CD4-positive, alpha-beta T cell (primary cell): Measurements from ENCODE around the gene ATP2B2. TPM values are rescaled to one million over a fixed set of nuclear protein-coding genes. Genes with fewer than 3 reads are reported as not detected.

Source experiments
- ATAC-seq: fragments of 200-7000 bp; cut with Tn5 transposase; one replicate; pipeline ENCODE4 v1.10.0; 2022; ENCODE audit warnings: mild to moderate bottlenecking; ENCODE audit not compliant: poor library complexity
- CTCF ChIA-PET: fragments of 350-600 bp; sonication (Branson Sonifier 250); formaldehyde crosslinking; loops from one replicate; lab custom pipeline; 2021; ENCODE audit warnings: antibody characterized with exemption, inconsistent platforms; lab: Charles Lee
- POLR2A ChIA-PET: fragments of 350-600 bp; sonication (Branson Sonifier 250); formaldehyde crosslinking; loops from one replicate; lab custom pipeline; 2021; ENCODE audit warnings: antibody characterized with exemption, inconsistent platforms; lab: Charles Lee
- DNase-seq, 14 experiments: peaks; one replicate each; pipeline ENCODE4 v3.0.0-alpha.2; 2013 to 2020; ENCODE audit warnings: mixed read lengths in 2 of 14
- H3K27ac ChIP-seq, 2 donors: one replicate each; pipeline versions ENCODE4 v1.5.1 to v1.7.0; 2013; ENCODE audit warnings: low read length in 2 of 2, low read depth in 1 of 2, mild to moderate bottlenecking in 1 of 2
- H3K27me3 ChIP-seq, 2 experiments: 1 replicate in 1 of 2; 2 replicates in 1 of 2; pipeline versions ENCODE4 v1.6.1 to v1.7.0; 2013; ENCODE audit warnings: low read length in 2 of 2, control low read depth in 1 of 2, mild to moderate bottlenecking in 1 of 2, moderate library complexity in 1 of 2; ENCODE audit not compliant: insufficient read depth in 2 of 2, control insufficient read depth in 1 of 2
- H3K36me3 ChIP-seq: one replicate; pipeline ENCODE4 v1.6.1; 2013; ENCODE audit warnings: low read length, control low read depth; ENCODE audit not compliant: insufficient read depth
- H3K4me1 ChIP-seq: one replicate; pipeline ENCODE4 v1.6.1; 2013; ENCODE audit warnings: low read length, control low read depth; ENCODE audit not compliant: insufficient read depth
- H3K4me3 ChIP-seq: one replicate; pipeline ENCODE4 v1.5.1; 2013; ENCODE audit warnings: mild to moderate bottlenecking, low read length, moderate library complexity
- H3K9me3 ChIP-seq, 2 experiments: 1 replicate in 1 of 2; 2 replicates in 1 of 2; pipeline versions ENCODE4 v1.6.1 to v1.7.0; 2013; ENCODE audit warnings: low read length in 2 of 2, mild to moderate bottlenecking in 2 of 2, control low read depth in 1 of 2, moderate library complexity in 1 of 2; ENCODE audit not compliant: control insufficient read depth in 1 of 2, insufficient read depth in 1 of 2
- H3K27ac Mint-ChIP-seq: one replicate; pipeline ENCODE4 v1.8.0; 2020; ENCODE audit warnings: mixed read lengths
- H3K27me3 Mint-ChIP-seq: one replicate; pipeline ENCODE4 v1.8.0; 2021; ENCODE audit warnings: mixed read lengths
- H3K36me3 Mint-ChIP-seq: one replicate; pipeline ENCODE4 v1.8.0; 2021; ENCODE audit warnings: low read depth, mixed read lengths
- H3K4me1 Mint-ChIP-seq: one replicate; pipeline ENCODE4 v1.8.0; 2021; ENCODE audit warnings: low read depth, mixed read lengths
- H3K4me3 Mint-ChIP-seq: one replicate; pipeline ENCODE4 v1.8.0; 2020; ENCODE audit warnings: mild to moderate bottlenecking, mixed read lengths
- H3K9me3 Mint-ChIP-seq: one replicate; pipeline ENCODE4 v1.8.0; 2020; ENCODE audit warnings: mixed read lengths
- intact Hi-C, 2 experiments: fragments of 100-400 bp; cut with DNase I in 1 of 2; cut with micrococcal nuclease in 1 of 2; formaldehyde crosslinking; loops; one replicate each; pipeline versions ENCODE4 v1.15.1 to v1.9.0; 2023 to 2025; cut with DNase I, micrococcal nuclease
- total RNA-seq, 174 experiments: library from RNA in 2 of 174; stranded (reverse) in 2 of 174; gene quantifications; one replicate each; pipeline ENCODE4 v1.2.3 and lab custom pipeline; 2021 to 2026
- TF ChIP-seq, protein P1 (sequence below): fragments of 200-600 bp; IDR thresholded peaks from one replicate; pipeline ENCODE4 v1.8.0; 2022; ENCODE audit warnings: antibody characterized with exemption, mild to moderate bottlenecking

The ATP2B2 gene
- total RNA-seq, 2 experiments from 2014 or later = not detected

GRCh38 chr3:10308678-10309077 lies 196.7 kb downstream of the ATP2B2 start:
- H3K4me3 ChIP-seq = no peak overlapping the region

DNA sequence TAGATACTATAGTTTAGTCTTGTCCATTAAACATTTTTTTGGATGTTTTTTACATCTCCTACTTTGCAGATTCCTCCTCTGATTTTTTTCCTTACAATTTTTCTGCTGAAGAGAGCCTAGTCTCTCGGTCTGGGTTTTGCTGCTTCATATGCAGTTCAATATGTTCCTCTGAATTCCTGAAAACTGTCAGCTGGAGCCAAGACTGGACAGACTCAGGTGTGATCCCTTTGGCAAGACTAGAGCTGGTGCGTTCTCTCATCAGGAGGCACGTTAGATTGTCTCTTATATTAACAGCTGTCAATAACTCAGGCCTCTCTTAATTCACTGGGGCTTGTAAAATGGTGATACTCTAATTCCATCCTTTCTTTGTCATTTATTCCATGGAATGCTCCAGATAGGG lies 199.2 kb downstream of the ATP2B2 start:
- H3K4me3 ChIP-seq = no peak overlapping the region
- TF ChIP-seq, protein P1, sequence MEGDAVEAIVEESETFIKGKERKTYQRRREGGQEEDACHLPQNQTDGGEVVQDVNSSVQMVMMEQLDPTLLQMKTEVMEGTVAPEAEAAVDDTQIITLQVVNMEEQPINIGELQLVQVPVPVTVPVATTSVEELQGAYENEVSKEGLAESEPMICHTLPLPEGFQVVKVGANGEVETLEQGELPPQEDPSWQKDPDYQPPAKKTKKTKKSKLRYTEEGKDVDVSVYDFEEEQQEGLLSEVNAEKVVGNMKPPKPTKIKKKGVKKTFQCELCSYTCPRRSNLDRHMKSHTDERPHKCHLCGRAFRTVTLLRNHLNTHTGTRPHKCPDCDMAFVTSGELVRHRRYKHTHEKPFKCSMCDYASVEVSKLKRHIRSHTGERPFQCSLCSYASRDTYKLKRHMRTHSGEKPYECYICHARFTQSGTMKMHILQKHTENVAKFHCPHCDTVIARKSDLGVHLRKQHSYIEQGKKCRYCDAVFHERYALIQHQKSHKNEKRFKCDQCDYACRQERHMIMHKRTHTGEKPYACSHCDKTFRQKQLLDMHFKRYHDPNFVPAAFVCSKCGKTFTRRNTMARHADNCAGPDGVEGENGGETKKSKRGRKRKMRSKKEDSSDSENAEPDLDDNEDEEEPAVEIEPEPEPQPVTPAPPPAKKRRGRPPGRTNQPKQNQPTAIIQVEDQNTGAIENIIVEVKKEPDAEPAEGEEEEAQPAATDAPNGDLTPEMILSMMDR = no peak
- no peaks in the 10 kb centered on the region for H3K9me3 ChIP-seq
- H3K4me1 ChIP-seq = no peaks in the 10 kb centered on the region
- H3K4me3 Mint-ChIP-seq = no peak overlapping the region
- H3K27me3 ChIP-seq = no peaks in the 10 kb centered on the region
- no peaks in the 10 kb centered on the region for H3K9me3 Mint-ChIP-seq
- no peaks in the 10 kb centered on the region for H3K4me1 Mint-ChIP-seq
- peaks cover 91% of the 10 kb centered on the region for H3K36me3 Mint-ChIP-seq
- no peak for ATAC-seq
- peaks cover 86% of the 10 kb centered on the region for H3K36me3 ChIP-seq
- ChIA-PET POLR2A (no interaction called here), CTCF (no interaction called here)
- intact Hi-C loops = no loop called here
- no peak overlapping the region for H3K27ac Mint-ChIP-seq
- DNase-seq = no peak
- no peak overlapping the region for H3K27ac ChIP-seq
- no peaks in the 10 kb centered on the region for H3K27me3 Mint-ChIP-seq

More at GRCh38 chr3:10308678-10309077, 196.7 kb downstream of the ATP2B2 start:
- no peaks in the 10 kb centered on the region for H3K27me3 ChIP-seq
- peaks cover 90% of the 10 kb centered on the region for H3K36me3 ChIP-seq
- H3K4me1 ChIP-seq = no peaks in the 10 kb centered on the region
- TF ChIP-seq, protein P1 = no peak
- intact Hi-C loops = no loop called here
- ATAC-seq (no peak), DNase-seq (no peak)
- Mint-ChIP-seq H3K27ac (no peak overlapping the region), H3K27me3 (no peaks in the 10 kb centered on the region), H3K36me3 (peaks cover 91% of the 10 kb centered on the region), H3K4me3 (no peak overlapping the region), H3K4me1 (no peaks in the 10 kb centered on the region), H3K9me3 (no peaks in the 10 kb centered on the region)
- ChIA-PET POLR2A (no interaction called here), CTCF (interaction anchor here (0.7 kb wide), 1 partner anchor 284 kb away, joined by 3 read pairs; no protein-coding TSS in a partner anchor)
- no peaks in the 10 kb centered on the region for H3K9me3 ChIP-seq
- no peak overlapping the region for H3K27ac ChIP-seq

GRCh38 chr3:10305331-10305902 lies 200.0 kb downstream of the ATP2B2 start:
- peaks cover 86% of the 10 kb centered on the region for H3K36me3 ChIP-seq
- DNase-seq = no peak
- Mint-ChIP-seq H3K27me3 (no peaks in the 10 kb centered on the region), H3K9me3 (no peaks in the 10 kb centered on the region), H3K4me3 (no peak overlapping the region), H3K27ac (no peak overlapping the region), H3K36me3 (peaks cover 91% of the 10 kb centered on the region), H3K4me1 (no peaks in the 10 kb centered on the region)
- H3K9me3 ChIP-seq = no peaks in the 10 kb centered on the region
- intact Hi-C loops = no loop called here
- ATAC-seq = no peak
- POLR2A ChIA-PET = no interaction called here
- H3K4me3 ChIP-seq = no peak overlapping the region
- CTCF ChIA-PET = no interaction called here
- no peaks in the 10 kb centered on the region for H3K27me3 ChIP-seq
- no peaks in the 10 kb centered on the region for H3K4me1 ChIP-seq
- no peak overlapping the region for H3K27ac ChIP-seq
- TF ChIP-seq, protein P1 = no peak
